GM18505 (cell line): ENCODE measurements around the gene YJU2.
"Not testable (repeated sequence)": the region's sequence is repeated elsewhere in the genome, so short reads cannot be mapped to it uniquely, and the experiment has no call there.

Experiments
- ATAC-seq: cut with Tn5 transposase; IDR thresholded peaks from one replicate; pipeline ENCODE4 v1.9.1; 2021; ENCODE audit not compliant: unreplicated experiment
- POLR2A ChIP-seq: IDR thresholded peaks from 4 replicates; pipeline ENCODE4 v1.6.1; 2011; ENCODE audit warnings: borderline replicate concordance; ENCODE audit not compliant: insufficient read depth, insufficient read length; ENCODE audit errors: extremely low read depth

YJU2 gene

DNA sequence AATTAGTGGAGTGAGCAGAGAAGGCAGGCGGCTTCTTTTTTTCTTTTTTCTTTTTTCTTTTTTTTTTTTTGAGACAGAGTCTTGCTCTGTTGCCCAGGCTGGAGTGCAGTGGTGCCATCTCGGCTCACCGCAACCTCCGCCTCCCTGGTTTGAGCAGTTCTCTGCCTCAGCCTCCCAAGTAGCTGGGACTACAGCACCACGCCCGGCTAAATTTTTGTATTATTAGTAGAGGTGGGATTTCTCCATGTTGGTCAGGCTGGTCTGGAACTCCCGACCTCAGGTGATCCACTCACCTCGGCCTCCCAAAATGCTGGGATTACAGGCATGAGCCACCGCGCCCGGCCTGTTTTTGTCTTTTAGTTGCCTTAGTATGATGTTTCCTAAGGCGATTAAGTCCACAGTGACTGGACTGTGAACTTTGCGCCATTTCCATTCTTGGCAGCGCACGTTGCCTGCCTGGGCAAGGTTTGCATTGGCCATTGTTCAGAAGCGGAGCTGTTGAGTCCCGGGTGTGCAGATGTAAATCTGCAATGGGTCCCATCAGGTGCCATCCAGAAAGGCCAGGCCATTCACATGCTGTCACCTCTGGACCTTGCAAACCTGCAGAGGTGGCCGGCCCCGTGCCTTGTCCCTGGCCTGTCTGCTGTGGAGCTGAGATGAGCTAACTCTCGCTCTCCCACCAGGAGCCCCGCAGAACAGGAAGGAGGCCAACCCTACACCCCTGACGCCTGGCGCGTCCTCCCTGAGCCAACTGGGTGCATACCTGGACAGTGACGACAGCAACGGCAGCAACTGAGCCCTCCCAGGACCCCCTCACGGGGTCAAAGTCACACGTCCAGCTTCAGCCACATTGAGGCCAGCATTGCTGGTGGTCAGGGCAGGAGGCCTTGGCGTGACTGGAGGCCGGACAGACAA lies 21.3 kb downstream of the YJU2 start:
- ATAC-seq = no peak
- TF ChIP-seq POLR2A = no peak

DNA sequence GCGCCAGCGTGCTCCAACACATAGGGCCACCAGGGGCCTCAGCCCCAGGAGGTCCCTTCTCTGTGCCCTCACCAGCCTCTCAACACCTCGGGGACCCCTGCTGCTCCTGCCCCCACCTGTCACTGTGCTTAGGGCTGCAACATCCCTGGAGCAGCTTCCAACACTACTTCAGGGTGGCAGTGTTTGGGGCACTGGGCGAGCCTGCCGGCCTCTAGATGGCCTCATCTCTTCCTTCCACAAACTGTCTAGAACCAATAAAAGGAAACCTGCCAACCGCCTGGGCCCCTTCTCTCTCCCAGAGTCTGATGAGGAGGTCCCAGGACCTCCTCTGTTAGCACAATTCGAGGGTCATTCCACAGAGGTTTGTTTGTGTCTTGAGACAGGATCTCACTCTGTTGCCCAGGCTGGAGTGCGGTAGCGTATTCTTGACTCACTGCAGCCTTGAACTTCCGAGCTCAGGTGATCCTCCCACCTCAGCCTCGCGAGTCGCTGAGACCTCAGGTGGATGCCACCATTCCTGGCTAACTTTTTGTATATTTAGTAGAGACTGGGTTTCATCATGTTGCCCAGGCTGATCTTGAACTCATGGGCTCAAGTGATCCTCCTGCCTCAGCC lies 22.0 kb downstream of the YJU2 start:
- no peak for TF ChIP-seq POLR2A
- ATAC-seq = no peak

DNA sequence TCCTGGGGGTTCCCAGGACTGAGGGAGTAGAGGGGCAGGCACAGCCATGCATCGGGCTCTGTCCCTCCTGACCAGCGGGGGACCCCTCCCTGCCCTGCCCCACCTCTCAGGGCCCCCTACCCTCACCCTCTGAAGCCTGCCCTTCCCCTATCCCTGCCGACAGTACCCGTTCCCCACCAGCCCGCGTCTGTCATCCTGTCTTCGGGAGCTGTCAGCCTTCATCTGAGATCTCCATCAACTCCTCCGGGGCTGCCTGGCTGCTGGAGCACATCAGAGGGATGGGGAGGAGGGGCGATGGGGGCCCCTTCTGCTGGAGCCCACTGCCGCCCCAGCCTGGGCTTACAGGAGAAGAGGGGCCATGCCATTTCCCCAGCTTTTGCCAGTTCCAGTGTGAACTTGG lies 26.0 kb downstream of the YJU2 start:
- TF ChIP-seq POLR2A = no peak
- ATAC-seq = no peak

- not testable (repeated sequence) for ATAC-seq
Measured at GRCh38 chr19:4274321-4274686, 27.4 kb downstream of the YJU2 start.

- TF ChIP-seq POLR2A = no peak
- no peak for ATAC-seq
Measured at GRCh38 chr19:4277191-4277696, 30.4 kb downstream of the YJU2 start.

DNA sequence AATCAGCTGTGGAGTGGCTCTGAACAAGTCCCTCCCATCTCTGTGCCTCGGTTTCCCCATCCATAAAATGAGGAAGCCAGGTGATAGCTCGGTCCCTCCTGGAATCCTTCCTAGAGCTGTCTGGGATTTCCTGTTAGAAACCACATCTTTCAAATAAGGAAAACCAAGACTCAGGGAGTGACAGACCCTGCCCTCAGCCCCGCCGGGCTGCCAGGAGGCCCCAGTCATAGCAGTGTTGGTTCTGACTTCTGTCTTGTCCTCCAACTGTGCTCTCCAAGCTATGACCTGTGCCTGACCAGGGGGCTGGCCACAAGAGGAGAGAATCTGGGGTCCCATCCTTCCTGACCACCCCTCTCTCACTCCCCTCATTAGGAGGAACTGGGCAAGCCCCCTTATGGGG lies 31.1 kb downstream of the YJU2 start:
- no peak for ATAC-seq

DNA sequence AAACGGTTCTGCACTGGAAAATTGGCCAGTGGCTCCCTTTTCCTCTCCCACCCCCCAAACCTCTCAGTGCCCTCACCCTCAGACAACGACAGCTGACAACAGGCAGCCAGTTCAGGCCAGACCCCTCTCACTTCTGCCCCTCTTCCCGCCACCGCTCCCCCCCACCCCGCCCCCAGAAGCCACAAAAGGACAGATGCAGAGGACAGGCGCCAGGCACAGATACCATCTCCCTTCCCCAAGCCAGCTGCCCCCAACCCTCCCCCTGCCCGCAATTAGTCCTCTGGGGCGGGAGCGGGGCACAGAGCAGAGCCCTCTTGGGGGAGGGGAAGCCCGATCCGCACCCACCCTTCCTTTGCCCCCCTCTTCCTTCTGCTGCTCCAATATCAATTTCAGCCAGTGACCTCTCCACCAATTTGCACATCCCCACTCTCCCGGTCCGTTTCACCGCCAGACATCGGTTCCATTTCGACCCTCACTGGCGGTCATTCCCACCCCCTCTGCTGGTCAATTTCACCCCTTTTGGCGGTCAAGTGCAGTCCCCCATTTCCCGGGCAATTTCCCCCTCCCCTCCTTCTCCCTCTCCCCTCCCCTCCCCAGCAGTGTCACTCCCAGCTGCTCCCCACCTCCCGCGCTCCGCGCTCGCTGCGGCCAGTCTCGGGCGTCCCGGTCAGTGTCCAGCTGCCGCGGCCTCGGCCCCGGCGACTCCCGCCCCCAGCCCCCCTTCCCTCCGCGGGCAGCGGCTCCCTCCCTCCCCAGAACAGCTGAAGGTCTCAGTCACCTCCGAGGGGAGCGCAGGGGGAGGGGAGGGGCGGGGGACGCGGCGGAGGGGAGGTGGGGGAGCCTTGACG lies 31.8 kb downstream of the YJU2 start, which contains the start of gene SHD:
Gene SHD, plus strand, starts transcription at position 848 of the 848 bp plus-strand sequence. CDS start 798 bp downstream, outside the sequence.
- no peak for ATAC-seq
- TF ChIP-seq POLR2A = no peak

More for the DNA sequence above, 31.1 kb downstream of the YJU2 start:
- no peak for TF ChIP-seq POLR2A

DNA sequence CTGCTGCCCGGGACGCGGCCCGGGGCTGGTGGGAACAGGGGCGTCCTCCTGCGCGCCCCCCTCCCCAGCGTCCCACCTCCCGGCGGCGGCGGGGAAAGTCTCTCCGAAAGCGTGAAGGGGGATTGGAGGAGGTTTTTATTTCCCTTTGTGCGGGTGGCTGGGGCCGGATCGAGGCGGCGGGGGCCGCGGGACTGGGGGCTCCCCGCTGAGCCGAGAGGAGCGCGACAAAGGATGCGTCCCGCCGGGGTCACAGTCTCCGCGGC lies 32.3 kb downstream of the YJU2 start:
- ATAC-seq = no peak
- no peak for TF ChIP-seq POLR2A

DNA sequence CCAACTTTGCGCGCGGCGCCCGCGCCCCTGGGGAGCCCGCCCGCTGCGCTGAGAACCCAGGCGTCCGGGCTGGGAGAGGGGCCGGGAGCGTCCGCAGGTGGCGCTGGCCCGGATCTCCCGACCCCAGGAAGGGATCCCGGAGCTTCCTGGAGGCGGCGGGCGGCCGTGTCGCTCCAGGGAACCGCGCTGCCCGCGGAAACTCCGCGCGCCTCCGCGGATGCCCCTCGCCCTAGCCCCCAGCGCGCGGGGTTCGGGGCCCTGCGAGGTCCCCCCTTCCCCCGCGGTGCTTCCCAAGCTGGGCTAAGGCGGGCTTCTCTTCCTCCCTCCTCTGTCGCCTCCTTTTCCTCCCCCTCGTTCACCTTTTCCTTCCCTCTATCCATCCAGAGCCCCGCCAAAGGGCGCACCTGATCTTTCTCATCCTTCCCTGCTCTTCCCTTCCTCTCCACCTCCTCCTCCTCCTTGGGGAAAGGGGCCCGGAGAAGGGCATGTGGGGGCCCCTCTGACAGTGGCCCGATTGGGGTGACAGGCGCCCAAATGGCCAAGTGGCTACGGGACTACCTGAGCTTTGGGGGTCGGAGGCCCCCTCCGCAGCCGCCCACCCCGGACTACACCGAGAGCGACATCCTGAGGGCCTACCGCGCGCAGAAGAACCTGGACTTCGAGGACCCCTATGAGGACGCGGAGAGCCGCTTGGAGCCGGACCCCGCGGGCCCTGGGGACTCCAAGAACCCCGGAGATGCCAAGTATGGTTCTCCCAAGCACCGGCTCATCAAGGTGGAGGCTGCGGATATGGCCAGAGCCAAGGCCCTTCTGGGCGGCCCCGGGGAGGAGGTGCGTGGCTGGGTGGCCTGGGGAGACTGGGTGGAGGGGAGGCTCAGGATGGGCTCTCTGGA lies 32.9 kb downstream of the YJU2 start:
- ATAC-seq = no peak
- TF ChIP-seq POLR2A = no peak

- ATAC-seq = no peak
- no peak for TF ChIP-seq POLR2A
Measured at GRCh38 chr19:4284176-4284958, 37.5 kb downstream of the YJU2 start.

DNA sequence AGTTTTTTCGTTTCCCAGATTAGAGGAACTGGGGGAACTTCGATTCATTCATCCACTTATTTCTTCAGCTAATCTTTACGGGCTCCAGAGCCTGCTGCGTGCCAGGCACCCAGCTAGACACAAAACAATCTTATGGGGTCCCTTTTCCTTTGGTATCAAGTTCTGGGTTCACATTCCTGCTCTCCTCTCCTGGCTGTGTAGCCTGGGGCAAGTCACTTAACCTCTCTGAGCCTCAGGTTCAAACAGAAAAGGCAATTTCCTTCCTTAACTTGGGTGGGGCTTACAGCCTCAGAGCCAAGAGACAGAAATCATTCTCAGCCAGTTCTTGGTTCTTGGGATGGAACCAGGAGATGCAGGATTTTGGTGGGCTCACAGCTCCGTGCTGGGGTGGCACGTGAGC lies 38.1 kb downstream of the YJU2 start:
- no peak for ATAC-seq
- TF ChIP-seq POLR2A = no peak

- not testable (repeated sequence) for ATAC-seq
Measured at GRCh38 chr19:4286141-4286540, 39.3 kb downstream of the YJU2 start.
